Fibroblast of lung (primary cell): ENCODE results near the gene P2RY13. TPM values are rescaled to one million over a fixed set of nuclear protein-coding genes. Genes with fewer than 3 reads are reported as not detected.

Source experiments
- DNase-seq, 2 donors: peaks; one replicate each; pipeline versions ENCODE4 v3.0.0 to v3.0.0-alpha.2; 2010; ENCODE audit warnings: low read depth in 2 of 2
- H2AFZ ChIP-seq: 2 replicates; pipeline ENCODE4 v1.5.1; 2012; ENCODE audit warnings: low read length, control low read depth, inconsistent platforms
- H3K27ac ChIP-seq: 2 replicates; pipeline ENCODE4 v1.5.1; 2011; ENCODE audit warnings: low read length, control low read depth; ENCODE audit not compliant: insufficient read depth
- H3K27me3 ChIP-seq: 2 replicates; pipeline ENCODE4 v1.5.1; 2011; ENCODE audit warnings: mild to moderate bottlenecking, low read length; ENCODE audit not compliant: control insufficient read depth, insufficient read depth
- H3K36me3 ChIP-seq: 2 replicates; pipeline ENCODE4 v1.5.1; 2011; ENCODE audit warnings: low read length; ENCODE audit not compliant: control insufficient read depth, insufficient read depth
- H3K4me1 ChIP-seq: 2 replicates; pipeline ENCODE4 v1.5.1; 2011; ENCODE audit warnings: low read length; ENCODE audit not compliant: control insufficient read depth, insufficient read depth; ENCODE audit errors: extremely low read depth
- H3K4me2 ChIP-seq: 2 replicates; pipeline ENCODE4 v1.5.1; 2011; ENCODE audit warnings: low read length, control low read depth; ENCODE audit not compliant: insufficient read depth; ENCODE audit errors: extremely low read depth
- H3K4me3 ChIP-seq, 4 experiments: fragments of 200-600 bp in 1 of 4; sonication (generic) in 1 of 4; replicated peaks in 1 of 4; 2 replicates each; pipeline ENCODE4 v1.5.1; 2011 to 2016; ENCODE audit warnings: low read length in 4 of 4, low read depth in 3 of 4, mild to moderate bottlenecking in 3 of 4, control low read depth in 2 of 4, inconsistent platforms in 1 of 4, mixed read lengths in 1 of 4; ENCODE audit not compliant: insufficient read depth in 1 of 4; ENCODE audit errors: control extremely low read depth in 1 of 4
- H3K79me2 ChIP-seq: 2 replicates; pipeline ENCODE4 v1.5.1; 2012; ENCODE audit warnings: mild to moderate bottlenecking, low read length, inconsistent platforms; ENCODE audit not compliant: control insufficient read depth, insufficient read depth
- H3K9ac ChIP-seq: 2 replicates; pipeline ENCODE4 v1.5.1; 2011; ENCODE audit warnings: mild to moderate bottlenecking, low read length, control low read depth; ENCODE audit not compliant: insufficient read depth
- H3K9me3 ChIP-seq: 2 replicates; pipeline ENCODE4 v1.5.1; 2012; ENCODE audit warnings: low read depth, low read length; ENCODE audit not compliant: control insufficient read depth, insufficient read depth
- H4K20me1 ChIP-seq: 2 replicates; pipeline ENCODE4 v1.5.1; 2011; ENCODE audit warnings: low read length; ENCODE audit not compliant: control insufficient read depth, insufficient read depth; ENCODE audit errors: extremely low read depth
- EZH2 ChIP-seq: IDR thresholded peaks from 2 replicates; pipeline ENCODE4 v1.5.1; 2012; ENCODE audit warnings: low read length, control low read depth, mild to moderate bottlenecking; ENCODE audit errors: missing control alignments
- polyA minus RNA-seq: library from RNA; depleted of rRNA, polyadenylated mRNA; stranded (reverse); fragments of >200 nt; gene quantifications from 2 replicates; pipeline ENCODE4 v1.2.3, GENCODE V29; 2011; ENCODE audit warnings: low replicate concordance
- polyA plus RNA-seq, 2 donors: library from polyadenylated mRNA; depleted of rRNA in 1 of 2; stranded (reverse) in 1 of 2; unstranded in 1 of 2; fragments of >200 nt; gene quantifications; 2 replicates each; pipeline ENCODE4 v1.2.1, GENCODE V29; 2011 to 2012; ENCODE audit warnings: missing spikeins in 1 of 2
- total RNA-seq: library from RNA; depleted of rRNA; stranded (reverse); fragments of >200 nt; gene quantifications from 2 replicates; pipeline ENCODE4 v1.2.1, GENCODE V29; 2014
- TF ChIP-seq, protein P1 (sequence below), 2 donors: IDR thresholded peaks in 1 of 2; conservative IDR thresholded peaks in 1 of 2; 1 replicate in 1 of 2; 2 replicates in 1 of 2; pipeline ENCODE4 v1.5.1; 2011 to 2012; ENCODE audit warnings: low read length in 2 of 2, control low read depth in 1 of 2, inconsistent platforms in 1 of 2, low read depth in 1 of 2, mild to moderate bottlenecking in 1 of 2

P2RY13 gene
- total RNA-seq = under 0.01 TPM in 1 of 2 replicates, not detected in the other
- 0.03 TPM in 1 of 2 replicates, not detected in the other for polyA plus RNA-seq
- not detected in 2 replicates for polyA plus RNA-seq (2012)
- not detected in 2 replicates for polyA minus RNA-seq

- Histone ChIP-seq H3K27ac (no peak within 1 kb of the TSS), H3K27me3 (no peaks in the 10 kb centered on the region), H3K79me2 (no peaks in the 10 kb centered on the region), H3K9me3 (no peaks in the 10 kb centered on the region), H3K9ac (no peak within 1 kb of the TSS), H3K4me3 (no peak within 1 kb of the TSS), H3K4me2 (no peak within 1 kb of the TSS), H3K36me3 (no peaks in the 10 kb centered on the region), H4K20me1 (no peaks in the 10 kb centered on the region), H3K4me1 (peaks cover 5% of the 10 kb centered on the region), H2AFZ (no peak within 1 kb of the TSS)
- no peak for TF ChIP-seq EZH2
- TF ChIP-seq, protein P1, sequence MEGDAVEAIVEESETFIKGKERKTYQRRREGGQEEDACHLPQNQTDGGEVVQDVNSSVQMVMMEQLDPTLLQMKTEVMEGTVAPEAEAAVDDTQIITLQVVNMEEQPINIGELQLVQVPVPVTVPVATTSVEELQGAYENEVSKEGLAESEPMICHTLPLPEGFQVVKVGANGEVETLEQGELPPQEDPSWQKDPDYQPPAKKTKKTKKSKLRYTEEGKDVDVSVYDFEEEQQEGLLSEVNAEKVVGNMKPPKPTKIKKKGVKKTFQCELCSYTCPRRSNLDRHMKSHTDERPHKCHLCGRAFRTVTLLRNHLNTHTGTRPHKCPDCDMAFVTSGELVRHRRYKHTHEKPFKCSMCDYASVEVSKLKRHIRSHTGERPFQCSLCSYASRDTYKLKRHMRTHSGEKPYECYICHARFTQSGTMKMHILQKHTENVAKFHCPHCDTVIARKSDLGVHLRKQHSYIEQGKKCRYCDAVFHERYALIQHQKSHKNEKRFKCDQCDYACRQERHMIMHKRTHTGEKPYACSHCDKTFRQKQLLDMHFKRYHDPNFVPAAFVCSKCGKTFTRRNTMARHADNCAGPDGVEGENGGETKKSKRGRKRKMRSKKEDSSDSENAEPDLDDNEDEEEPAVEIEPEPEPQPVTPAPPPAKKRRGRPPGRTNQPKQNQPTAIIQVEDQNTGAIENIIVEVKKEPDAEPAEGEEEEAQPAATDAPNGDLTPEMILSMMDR (conservative IDR thresholded peaks at IDR 0.05 in 1 of 2, IDR thresholded peaks at IDR 0.05 in 1 of 2; ENCODE audit: low read depth in 1 of 2, low read length in 2 of 2) = no peak
- no peak for DNase-seq
These were observed at the start of gene P2RY13 for GRCh38 chr3:151329363-151329762. Gene P2RY13, minus strand, starts transcription at chr3:151329549. Its CDS starts 21 bp downstream, at chr3:151329528.

GRCh38 chr3:151377768-151378385, 48.5 kb upstream of the P2RY13 start:
- Histone ChIP-seq H3K4me2 (no peak overlapping the region), H2AFZ (no peak overlapping the region), H3K27me3 (no peaks in the 10 kb centered on the region), H3K4me1 (peaks cover 3% of the 10 kb centered on the region), H3K36me3 (no peaks in the 10 kb centered on the region), H3K79me2 (no peaks in the 10 kb centered on the region), H3K9ac (no peak overlapping the region), H3K4me3 (no peak overlapping the region), H3K9me3 (no peaks in the 10 kb centered on the region), H4K20me1 (no peaks in the 10 kb centered on the region), H3K27ac (no peak overlapping the region)
- TF ChIP-seq EZH2 = no peak
- TF ChIP-seq, protein P1 (conservative IDR thresholded peaks at IDR 0.05 in 1 of 2, IDR thresholded peaks at IDR 0.05 in 1 of 2; ENCODE audit: low read depth in 1 of 2, low read length in 2 of 2) = no peak
- DNase-seq = no peak

- Histone ChIP-seq H3K27me3 (no peaks in the 10 kb centered on the region), H3K4me1 (peaks cover 2% of the 10 kb centered on the region), H3K9me3 (no peaks in the 10 kb centered on the region), H3K36me3 (no peaks in the 10 kb centered on the region), H2AFZ (no peak overlapping the region), H3K4me2 (peak overlapping the region; percentile 44), H3K4me3 (no peak overlapping the region), H3K27ac (peak overlapping the region; percentile 3), H4K20me1 (no peaks in the 10 kb centered on the region), H3K9ac (no peak overlapping the region), H3K79me2 (no peaks in the 10 kb centered on the region)
- DNase-seq = peak; percentile 22 to 57
- TF ChIP-seq EZH2 = no peak
- TF ChIP-seq, protein P1 (conservative IDR thresholded peaks at IDR 0.05 in 1 of 2, IDR thresholded peaks at IDR 0.05 in 1 of 2; ENCODE audit: low read depth in 1 of 2, low read length in 2 of 2) = no peak
These were observed 42.9 kb upstream of the P2RY13 start for GRCh38 chr3:151372063-151372820.
